Stimulated activated CD8-positive, alpha-beta memory T cell treated with anti-CD3 and anti-CD28 coated beads, Interleukin-4, amount 100 ng/mL, for 24 hours (primary cell): Measurements from ENCODE around the gene RBP3.

ENCODE experiments used
- DNase-seq: peaks from one replicate; pipeline ENCODE4 v3.0.0-alpha.2; 2020; ENCODE audit warnings: low read depth

The RBP3 gene

GRCh38 chr10:47401874-47402640 lies 53.9 kb downstream of the RBP3 start:
- DNase-seq = no peak

DNA sequence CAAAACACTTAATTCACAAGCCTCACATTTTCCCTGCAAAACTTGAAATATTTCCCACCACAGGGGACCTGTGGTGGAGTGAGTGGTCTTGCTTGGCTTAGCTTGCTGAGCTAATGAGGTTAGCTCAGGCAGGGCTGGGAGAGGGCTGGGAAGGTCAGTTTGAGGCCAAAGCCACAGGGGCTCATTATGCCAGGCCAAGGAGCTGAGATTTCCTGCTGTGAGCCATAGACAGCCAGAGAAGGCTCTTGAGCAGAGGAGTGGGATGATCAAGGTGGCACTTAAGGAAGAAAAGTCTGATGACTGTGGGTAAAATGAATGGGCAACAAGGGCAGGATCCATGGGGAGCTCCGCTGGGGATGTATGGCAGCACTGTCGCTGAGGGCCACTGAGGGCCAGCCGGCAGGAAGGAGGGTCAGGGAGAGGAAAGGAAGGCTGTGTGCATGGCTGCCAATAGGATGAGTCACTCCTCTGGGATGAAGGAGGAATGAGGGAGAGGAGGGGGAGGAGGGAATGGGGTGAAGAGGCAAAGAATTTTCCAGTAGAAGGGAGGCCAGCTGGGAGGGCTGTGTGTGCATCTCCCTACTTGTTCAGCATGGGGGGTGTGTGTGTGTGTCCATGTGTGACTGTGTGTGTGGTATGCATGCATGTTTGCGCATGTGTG lies 54.6 kb downstream of the RBP3 start:
- DNase-seq = no peak

DNA sequence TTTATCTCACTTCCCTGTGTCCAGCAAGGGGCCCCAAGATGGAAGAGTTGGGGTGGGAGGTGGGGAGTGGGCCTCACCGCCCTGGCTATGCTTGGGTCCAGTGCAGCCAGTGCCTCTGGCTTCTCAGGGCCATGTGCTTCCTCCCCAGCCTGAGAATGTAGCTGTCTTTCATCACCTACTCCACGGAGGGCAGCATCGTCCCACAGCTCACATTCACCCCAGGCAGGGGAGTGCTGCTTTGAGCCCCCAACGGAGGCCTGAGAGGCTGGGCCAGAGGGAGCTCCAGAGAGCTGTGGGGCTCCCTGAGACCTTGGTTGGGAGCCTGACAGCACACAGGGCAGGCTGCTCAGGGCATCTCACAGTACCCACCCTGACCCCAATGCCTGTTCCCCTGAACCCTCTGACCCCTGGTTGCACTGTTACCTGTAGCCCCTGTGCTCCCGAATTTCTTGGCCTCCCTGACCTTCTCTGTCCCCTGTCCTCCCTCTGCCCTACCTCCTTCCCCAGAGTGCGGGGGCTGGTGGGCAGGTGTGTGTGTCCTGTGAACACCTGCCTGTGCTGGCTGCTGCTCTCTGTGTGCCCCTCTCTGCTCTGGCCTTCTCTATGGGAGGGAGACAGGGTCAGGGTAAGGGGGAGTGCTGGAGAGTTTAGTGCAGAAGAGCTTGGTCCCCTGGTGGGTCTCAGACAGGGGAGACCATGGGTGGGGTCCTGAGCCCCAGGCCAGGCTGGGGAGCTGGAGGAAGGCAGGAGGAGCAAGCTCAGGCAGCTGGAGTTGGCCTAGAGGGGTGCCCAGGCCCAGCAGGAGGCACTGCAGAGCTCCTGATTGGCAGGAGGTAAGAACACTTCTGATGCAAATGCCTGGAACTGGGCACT lies 55.5 kb downstream of the RBP3 start:
- DNase-seq = no peak

DNA sequence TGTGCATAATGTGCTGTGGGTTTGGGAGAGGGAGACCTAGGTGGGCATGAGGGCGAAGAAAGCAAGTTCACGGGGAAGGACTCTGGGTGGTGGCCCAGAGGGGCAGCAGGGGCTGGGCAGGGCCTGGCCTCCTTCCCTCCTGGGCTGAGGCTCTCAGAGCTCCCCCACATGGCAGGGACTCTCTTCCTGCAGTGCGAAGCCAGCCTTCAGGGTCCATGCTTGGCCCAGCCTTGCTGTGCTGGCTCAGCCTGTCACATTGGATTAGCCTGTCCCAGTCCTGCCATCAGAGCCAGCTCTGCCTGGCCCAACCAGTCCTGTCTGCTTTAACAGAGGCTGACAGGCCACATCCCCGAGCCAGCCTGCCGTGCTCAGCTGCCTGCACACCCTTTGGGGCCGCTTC lies 56.3 kb downstream of the RBP3 start:
- DNase-seq = no peak

- DNase-seq = no peak
Observed at GRCh38 chr10:47404937-47405336, 56.8 kb downstream of the RBP3 start.

GRCh38 chr10:47405857-47406547 lies 57.8 kb downstream of the RBP3 start:
- no peak for DNase-seq

GRCh38 chr10:47406548-47406869 lies 58.3 kb downstream of the RBP3 start:
- DNase-seq = no peak

DNA sequence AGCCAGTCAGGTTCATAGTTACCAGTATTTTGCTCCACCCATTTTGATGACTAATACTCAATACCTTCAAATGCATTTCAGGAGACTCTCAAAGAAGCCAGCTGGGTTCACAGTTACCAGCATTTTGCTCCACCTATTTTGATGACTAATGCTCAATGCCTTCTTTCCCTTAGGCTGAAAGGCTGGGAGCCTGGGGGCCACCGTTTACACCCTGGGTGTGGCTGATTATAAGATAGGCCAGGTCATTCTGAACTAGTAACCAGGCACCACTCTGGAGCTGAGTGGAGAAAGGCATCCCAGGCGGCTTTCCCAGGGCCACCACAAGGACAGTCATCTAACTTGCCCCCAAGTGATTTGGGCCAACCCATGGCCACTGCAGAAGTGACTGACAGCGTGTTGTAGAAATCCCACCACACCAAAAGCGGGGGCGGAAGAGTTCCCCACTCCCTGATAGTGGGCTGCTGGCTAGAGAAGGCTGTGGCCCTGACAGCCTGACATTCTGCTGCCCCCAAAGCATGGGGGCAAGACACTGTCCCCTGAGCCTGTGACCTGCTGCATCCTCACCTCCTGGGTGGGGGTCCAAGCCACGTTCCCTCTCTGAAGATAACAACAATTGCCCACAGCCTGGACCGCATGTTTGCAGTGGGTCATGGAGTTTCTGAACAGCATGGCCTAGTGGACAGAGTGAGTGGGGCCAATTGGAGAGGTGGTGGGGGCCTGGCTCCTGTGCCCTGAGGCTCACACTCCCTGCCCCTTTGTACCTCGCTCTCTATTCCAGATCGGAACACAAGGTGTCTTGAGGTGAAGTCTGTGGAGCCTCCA lies 58.9 kb downstream of the RBP3 start:
- DNase-seq = no peak
